ENCODE measurements around the gene UBL5.

DNA sequence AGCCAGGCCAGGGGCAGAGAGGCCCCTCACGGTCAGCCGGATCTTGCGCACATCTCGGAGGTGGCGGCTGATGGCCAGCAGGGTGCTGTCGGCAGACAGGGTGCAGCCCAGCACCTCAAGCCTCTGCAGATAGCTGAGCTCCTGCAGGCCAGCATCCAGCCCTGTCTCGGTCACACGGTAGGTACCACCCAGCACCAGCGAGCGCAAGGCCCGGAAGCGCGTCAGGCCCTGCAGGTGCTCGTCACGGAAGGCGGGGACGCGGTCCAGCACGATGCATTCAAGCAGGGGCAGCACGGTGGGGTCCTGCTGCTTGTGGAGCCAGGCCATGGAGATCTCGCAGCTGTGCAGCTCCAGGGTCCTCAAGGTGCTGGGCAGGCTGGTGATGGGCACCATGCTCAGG, 16.6 kb upstream of the UBL5 start:
- TF ChIP-seq CTCF (IDR thresholded peaks at IDR 0.05): no peak
- TF ChIP-seq, protein P1, sequence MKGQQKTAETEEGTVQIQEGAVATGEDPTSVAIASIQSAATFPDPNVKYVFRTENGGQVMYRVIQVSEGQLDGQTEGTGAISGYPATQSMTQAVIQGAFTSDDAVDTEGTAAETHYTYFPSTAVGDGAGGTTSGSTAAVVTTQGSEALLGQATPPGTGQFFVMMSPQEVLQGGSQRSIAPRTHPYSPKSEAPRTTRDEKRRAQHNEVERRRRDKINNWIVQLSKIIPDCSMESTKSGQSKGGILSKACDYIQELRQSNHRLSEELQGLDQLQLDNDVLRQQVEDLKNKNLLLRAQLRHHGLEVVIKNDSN (IDR thresholded peaks at IDR 0.05; ENCODE audit: borderline replicate concordance, low read depth): no peak
- no peak for TF ChIP-seq EP300 (IDR thresholded peaks at IDR 0.05; ENCODE audit: borderline replicate concordance in 1 of 2, low read depth in 1 of 2, low read length in 1 of 2)
- no peak for TF ChIP-seq REST (IDR thresholded peaks at IDR 0.05; ENCODE audit: low read depth, low read length)
- TF ChIP-seq TAF1 (IDR thresholded peaks at IDR 0.05; ENCODE audit: borderline replicate concordance, low read depth, low read length): no peak
- TF ChIP-seq RAD21 (IDR thresholded peaks at IDR 0.05; ENCODE audit: low read length): no peak
